Measurements from ENCODE around the gene CCDC157.

CCDC157 gene

DNA sequence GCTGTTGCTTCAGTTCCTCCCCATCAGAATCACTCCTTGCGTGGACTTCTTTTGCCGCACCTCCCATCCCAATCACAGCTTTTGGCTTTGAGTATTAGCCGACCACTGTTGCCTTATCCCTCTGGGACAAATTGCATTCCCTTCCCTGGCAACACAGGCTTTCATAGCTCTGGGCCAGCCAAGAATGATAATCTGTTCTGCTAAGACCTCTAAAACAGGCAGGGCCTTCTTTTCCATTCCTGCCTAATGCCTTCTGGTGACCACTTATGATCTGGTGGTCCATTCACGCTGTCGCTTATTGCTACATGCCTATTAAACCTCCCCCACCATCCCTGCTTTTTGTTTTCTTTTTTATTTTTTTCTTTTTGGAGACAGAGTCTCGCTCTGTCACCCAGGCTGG is 49.6 kb downstream of the CCDC157 start:
- Histone ChIP-seq H3K4me1 (ENCODE audit: insufficient read depth, low read length, severe bottlenecking) (no peaks in the 10 kb centered on the region), H2AFZ (ENCODE audit: low read length) (no peak overlapping the region), H3K27me3 (ENCODE audit: insufficient read depth, low read length) (no peaks in the 10 kb centered on the region), H3K9ac (ENCODE audit: low read length) (no peak overlapping the region), H3K4me3 (ENCODE audit: low read depth, low read length, poor library complexity, severe bottlenecking) (no peak overlapping the region), H4K20me1 (ENCODE audit: insufficient read depth, low read length) (no peaks in the 10 kb centered on the region), H3K9me3 (ENCODE audit: low read length) (no peaks in the 10 kb centered on the region), H3F3A (ENCODE audit: insufficient read depth, low read length) (no peaks in the 10 kb centered on the region), H3K36me3 (ENCODE audit: insufficient read depth, low read length) (no peaks in the 10 kb centered on the region), H3K79me2 (ENCODE audit: insufficient read depth, low read length) (no peaks in the 10 kb centered on the region), H3K9me2 (ENCODE audit: low read depth, low read length) (no peaks in the 10 kb centered on the region), H3K27ac (ENCODE audit: low read depth, low read length, poor library complexity, severe bottlenecking) (no peak overlapping the region), H3K4me2 (ENCODE audit: low read length) (no peak overlapping the region)
- no peak for TF ChIP-seq EZH2 (IDR thresholded peaks at IDR 0.05; ENCODE audit: borderline replicate concordance, low read length)
- TF ChIP-seq, protein P1, sequence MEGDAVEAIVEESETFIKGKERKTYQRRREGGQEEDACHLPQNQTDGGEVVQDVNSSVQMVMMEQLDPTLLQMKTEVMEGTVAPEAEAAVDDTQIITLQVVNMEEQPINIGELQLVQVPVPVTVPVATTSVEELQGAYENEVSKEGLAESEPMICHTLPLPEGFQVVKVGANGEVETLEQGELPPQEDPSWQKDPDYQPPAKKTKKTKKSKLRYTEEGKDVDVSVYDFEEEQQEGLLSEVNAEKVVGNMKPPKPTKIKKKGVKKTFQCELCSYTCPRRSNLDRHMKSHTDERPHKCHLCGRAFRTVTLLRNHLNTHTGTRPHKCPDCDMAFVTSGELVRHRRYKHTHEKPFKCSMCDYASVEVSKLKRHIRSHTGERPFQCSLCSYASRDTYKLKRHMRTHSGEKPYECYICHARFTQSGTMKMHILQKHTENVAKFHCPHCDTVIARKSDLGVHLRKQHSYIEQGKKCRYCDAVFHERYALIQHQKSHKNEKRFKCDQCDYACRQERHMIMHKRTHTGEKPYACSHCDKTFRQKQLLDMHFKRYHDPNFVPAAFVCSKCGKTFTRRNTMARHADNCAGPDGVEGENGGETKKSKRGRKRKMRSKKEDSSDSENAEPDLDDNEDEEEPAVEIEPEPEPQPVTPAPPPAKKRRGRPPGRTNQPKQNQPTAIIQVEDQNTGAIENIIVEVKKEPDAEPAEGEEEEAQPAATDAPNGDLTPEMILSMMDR (IDR thresholded peaks at IDR 0.05; ENCODE audit: low read length) = no peak

DNA sequence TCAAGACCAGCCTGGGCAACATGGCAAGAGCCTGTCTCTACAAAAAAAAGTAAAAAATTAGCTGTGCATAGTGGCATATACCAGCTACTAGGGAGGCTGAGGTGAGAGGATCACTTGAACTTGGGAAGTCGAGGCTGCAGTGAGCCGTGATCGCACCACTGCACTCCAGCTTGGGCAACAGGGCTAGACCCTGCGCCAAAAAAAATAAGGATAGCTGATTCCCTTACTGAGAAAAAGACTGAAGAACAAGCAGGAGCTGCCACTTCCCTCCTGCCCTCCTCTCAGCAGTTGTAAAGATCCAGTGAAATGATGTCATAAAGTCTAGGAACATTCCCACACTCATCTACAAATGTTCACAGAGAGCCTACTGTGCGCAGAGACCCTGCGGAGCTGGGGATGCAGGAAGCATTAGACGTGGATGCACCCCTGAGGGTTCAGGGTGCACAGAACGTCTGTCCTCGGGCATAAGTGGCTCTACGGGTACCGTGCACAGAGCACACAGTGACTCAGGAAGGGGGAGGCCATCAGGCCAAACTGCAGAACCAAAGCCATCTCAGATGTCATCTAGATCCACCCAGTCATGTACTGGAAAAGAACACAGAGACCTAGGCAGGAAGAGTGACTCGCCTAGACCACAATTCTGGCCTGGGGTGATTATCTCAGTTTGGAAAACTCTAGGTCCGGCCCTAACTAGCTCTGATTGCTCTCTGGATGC is 51.7 kb downstream of the CCDC157 start:
- no peaks in the 10 kb centered on the region for H3K27me3 ChIP-seq (ENCODE audit: insufficient read depth, low read length)
- no peaks in the 10 kb centered on the region for H3K9me2 ChIP-seq (ENCODE audit: low read depth, low read length)
- H3F3A ChIP-seq (ENCODE audit: insufficient read depth, low read length) = no peaks in the 10 kb centered on the region
- H2AFZ ChIP-seq (ENCODE audit: low read length) = no peak overlapping the region
- H3K36me3 ChIP-seq (ENCODE audit: insufficient read depth, low read length) = no peaks in the 10 kb centered on the region
- H4K20me1 ChIP-seq (ENCODE audit: insufficient read depth, low read length) = no peaks in the 10 kb centered on the region
- no peak overlapping the region for H3K4me3 ChIP-seq (ENCODE audit: low read depth, low read length, poor library complexity, severe bottlenecking)
- no peak for TF ChIP-seq EZH2 (IDR thresholded peaks at IDR 0.05; ENCODE audit: borderline replicate concordance, low read length)
- TF ChIP-seq, protein P1 (IDR thresholded peaks at IDR 0.05; ENCODE audit: low read length) = no peak
- H3K27ac ChIP-seq (ENCODE audit: low read depth, low read length, poor library complexity, severe bottlenecking) = no peak overlapping the region
- no peaks in the 10 kb centered on the region for H3K4me1 ChIP-seq (ENCODE audit: insufficient read depth, low read length, severe bottlenecking)
- H3K79me2 ChIP-seq (ENCODE audit: insufficient read depth, low read length) = no peaks in the 10 kb centered on the region
- H3K9ac ChIP-seq (ENCODE audit: low read length) = no peak overlapping the region
- no peaks in the 10 kb centered on the region for H3K9me3 ChIP-seq (ENCODE audit: low read length)
- H3K4me2 ChIP-seq (ENCODE audit: low read length) = no peak overlapping the region

DNA sequence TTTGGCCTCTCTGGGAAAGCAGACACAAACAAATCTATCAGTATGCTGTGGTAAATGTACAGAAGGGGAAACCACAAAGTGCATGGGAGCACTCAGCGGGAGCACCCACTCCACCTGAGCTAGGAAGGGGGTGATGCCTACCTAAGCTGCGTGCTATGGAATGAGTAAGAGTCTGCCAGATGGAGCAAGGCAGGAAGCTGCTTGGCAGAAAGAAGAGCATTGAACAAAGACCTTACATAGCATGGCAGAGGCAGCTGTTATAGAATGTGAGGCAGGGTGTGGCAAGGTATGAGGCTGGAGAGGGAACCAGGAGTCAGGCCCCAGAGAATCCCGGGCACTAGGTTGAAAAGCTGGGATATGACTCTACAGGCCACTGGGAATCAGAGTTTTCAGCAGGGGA is 55.0 kb downstream of the CCDC157 start:
- no peaks in the 10 kb centered on the region for H3K79me2 ChIP-seq (ENCODE audit: insufficient read depth, low read length)
- H3K27me3 ChIP-seq (ENCODE audit: insufficient read depth, low read length) = no peaks in the 10 kb centered on the region
- no peak overlapping the region for H3K9ac ChIP-seq (ENCODE audit: low read length)
- no peaks in the 10 kb centered on the region for H3K9me3 ChIP-seq (ENCODE audit: low read length)
- H4K20me1 ChIP-seq (ENCODE audit: insufficient read depth, low read length) = no peaks in the 10 kb centered on the region
- H3F3A ChIP-seq (ENCODE audit: insufficient read depth, low read length) = no peaks in the 10 kb centered on the region
- no peaks in the 10 kb centered on the region for H3K4me1 ChIP-seq (ENCODE audit: insufficient read depth, low read length, severe bottlenecking)
- TF ChIP-seq, protein P1 (IDR thresholded peaks at IDR 0.05; ENCODE audit: low read length) = no peak
- H3K4me3 ChIP-seq (ENCODE audit: low read depth, low read length, poor library complexity, severe bottlenecking) = no peak overlapping the region
- H3K36me3 ChIP-seq (ENCODE audit: insufficient read depth, low read length) = peaks cover 7% of the 10 kb centered on the region; the same call in 1 of the 2 replicates
- no peak overlapping the region for H3K27ac ChIP-seq (ENCODE audit: low read depth, low read length, poor library complexity, severe bottlenecking)
- H3K4me2 ChIP-seq (ENCODE audit: low read length) = no peak overlapping the region
- no peaks in the 10 kb centered on the region for H3K9me2 ChIP-seq (ENCODE audit: low read depth, low read length)
- no peak overlapping the region for H2AFZ ChIP-seq (ENCODE audit: low read length)
